A549 (cell line): ENCODE measurements around the gene COLEC12. TPM values are rescaled to one million over a fixed set of nuclear protein-coding genes. Genes with fewer than 3 reads are reported as not detected.
A peak's percentile ranks its signal among the peaks of the same experiment; 100 is the strongest.

Source experiments
- ATAC-seq, 2 experiments: fragments of 200-7000 bp in 1 of 2; fragments of >200 bp in 1 of 2; cut with Nextera tagmentation in 1 of 2; cut with Tn5 transposase in 1 of 2; 3 replicates each; pipeline versions ENCODE4 v1.8.0 to v1.9.1; 2018 to 2020; ENCODE audit warnings: mild to moderate bottlenecking in 1 of 2, moderate library complexity in 1 of 2
- CTCF ChIA-PET: fragments of 300-600 bp; sonication (Branson Sonifier 250); formaldehyde crosslinking; extraction: SDS; loops from one replicate; lab custom pipeline; 2021; ENCODE audit warnings: antibody characterized with exemption, inconsistent platforms; lab: Yijun Ruan, JAX
- POLR2A ChIA-PET: fragments of 350-600 bp; formaldehyde crosslinking; extraction: SDS; loops from one replicate; lab custom pipeline; 2021; ENCODE audit warnings: antibody characterized with exemption, inconsistent platforms; lab: Yijun Ruan, JAX
- DNase-seq, 2 experiments: peaks; one replicate each; pipeline versions ENCODE4 v3.0.0 to v3.0.0-alpha.2; 2011 to 2016; ENCODE audit warnings: low read depth in 1 of 2, low spot score in 1 of 2
- FAIRE-seq: peaks from 2 replicates; lab custom pipeline; 2011; peaks lifted over from hg19 to GRCh38; lab: Jason Lieb, UNC
- H3K27ac ChIP-seq, 2 experiments: fragments of >200 bp; sonication (Bioruptor Twin); formaldehyde crosslinking; 3 replicates each; pipeline ENCODE4 v1.5.1; 2016 to 2017
- H3K4me1 ChIP-seq: fragments of >200 bp; sonication (Bioruptor Twin); formaldehyde crosslinking; 3 replicates; pipeline ENCODE4 v1.6.1; 2016
- H3K4me2 ChIP-seq: fragments of >200 bp; sonication (Bioruptor Twin); formaldehyde crosslinking; 3 replicates; pipeline ENCODE4 v1.6.1; 2016
- H3K4me3 ChIP-seq: fragments of >200 bp; sonication (Bioruptor Twin); formaldehyde crosslinking; 3 replicates; pipeline ENCODE4 v1.5.1; 2016
- H3K9me3 ChIP-seq: fragments of >200 bp; sonication (Bioruptor Twin); formaldehyde crosslinking; 3 replicates; pipeline ENCODE4 v1.6.1; 2016
- BHLHE40 ChIP-seq: IDR thresholded peaks from 2 replicates; pipeline ENCODE4 v1.6.1; 2012; ENCODE audit warnings: low read depth, low read length, inconsistent platforms
- CBX2 ChIP-seq: fragments of 200-600 bp; sonication (generic); IDR thresholded peaks from 2 replicates; pipeline ENCODE4 v1.6.1; 2016; ENCODE audit warnings: low read depth, mild to moderate bottlenecking, borderline replicate concordance
- CBX8 ChIP-seq: fragments of 200-600 bp; sonication (generic); IDR thresholded peaks from 2 replicates; pipeline ENCODE4 v1.6.1; 2016
- CEBPB ChIP-seq, 2 experiments: fragments of >200 bp in 1 of 2; sonication (Bioruptor Twin) in 1 of 2; formaldehyde crosslinking in 1 of 2; IDR thresholded peaks; 2 replicates each; pipeline ENCODE4 v1.6.1; 2012 to 2016
- EHMT2 ChIP-seq: fragments of 200-600 bp; sonication (generic); IDR thresholded peaks from 2 replicates; pipeline ENCODE4 v1.6.1; 2016; ENCODE audit warnings: antibody characterized with exemption, low read depth, mild to moderate bottlenecking, moderate library complexity
- EP300 ChIP-seq, 2 experiments: fragments of >200 bp; sonication (Bioruptor Twin); formaldehyde crosslinking; IDR thresholded peaks; 2 replicates in 1 of 2; 3 replicates in 1 of 2; pipeline ENCODE4 v1.6.1; 2016 to 2017
- ESRRA ChIP-seq: fragments of 150-350 bp; IDR thresholded peaks from 2 replicates; pipeline ENCODE4 v1.6.1; 2014; ENCODE audit warnings: mild to moderate bottlenecking, low read length, borderline replicate concordance
- FOSL2 ChIP-seq, 2 experiments: fragments of 450-650 bp in 1 of 2; fragments of >200 bp in 1 of 2; sonication (Bioruptor Twin) in 1 of 2; formaldehyde crosslinking; IDR thresholded peaks; 2 replicates each; pipeline versions ENCODE4 v1.5.0 to v1.6.1; 2016 to 2020; ENCODE audit warnings: mild to moderate bottlenecking in 1 of 2, moderate library complexity in 1 of 2
- FOXS1 ChIP-seq: fragments of 250-450 bp; sonication (Bioruptor Pico); IDR thresholded peaks from 2 replicates; pipeline ENCODE4 v1.5.0; 2020; ENCODE audit warnings: mild to moderate bottlenecking, moderate library complexity
- HEYL ChIP-seq: fragments of 250-450 bp; sonication (Bioruptor Pico); IDR thresholded peaks from 2 replicates; pipeline ENCODE4 v1.8.0; 2021; ENCODE audit warnings: mild to moderate bottlenecking, moderate library complexity
- HOXA7 ChIP-seq: fragments of 250-450 bp; sonication (Bioruptor Pico); IDR thresholded peaks from 2 replicates; pipeline ENCODE4 v1.5.0; 2020; ENCODE audit warnings: mild to moderate bottlenecking, moderate library complexity
- HOXB13 ChIP-seq: fragments of 250-450 bp; sonication (Bioruptor Pico); IDR thresholded peaks from 2 replicates; pipeline ENCODE4 v1.5.0; 2020; ENCODE audit warnings: low read depth, mild to moderate bottlenecking, moderate library complexity
- HOXB5 ChIP-seq: fragments of 250-450 bp; sonication (Bioruptor Pico); IDR thresholded peaks from 2 replicates; pipeline ENCODE4 v1.5.0; 2020; ENCODE audit warnings: mild to moderate bottlenecking, moderate library complexity
- JUN ChIP-seq, 2 experiments: fragments of >200 bp; sonication (Bioruptor Twin); formaldehyde crosslinking; IDR thresholded peaks; 2 replicates in 1 of 2; 3 replicates in 1 of 2; pipeline ENCODE4 v1.6.1; 2016 to 2017
- JUNB ChIP-seq: fragments of >200 bp; sonication (Bioruptor Twin); formaldehyde crosslinking; IDR thresholded peaks from 2 replicates; pipeline ENCODE4 v1.6.1; 2016
- KDM5A ChIP-seq: fragments of 200-600 bp; sonication (generic); IDR thresholded peaks from 2 replicates; pipeline ENCODE4 v1.6.1; 2016; ENCODE audit warnings: antibody characterized with exemption, mild to moderate bottlenecking
- MAFK ChIP-seq: fragments of 450-650 bp; IDR thresholded peaks from 2 replicates; pipeline ENCODE4 v1.6.1; 2014; ENCODE audit not compliant: partially characterized antibody
- NFE2L2 ChIP-seq: fragments of 150-350 bp; conservative IDR thresholded peaks from 2 replicates; pipeline ENCODE4 v1.6.1; 2014; ENCODE audit warnings: low read length
- NPAS2 ChIP-seq: fragments of 250-450 bp; sonication (Bioruptor Pico); IDR thresholded peaks from 2 replicates; pipeline ENCODE4 v1.8.0; 2022; ENCODE audit warnings: mild to moderate bottlenecking, moderate library complexity, borderline replicate concordance
- PHF8 ChIP-seq: fragments of 200-600 bp; sonication (generic); IDR thresholded peaks from 2 replicates; pipeline ENCODE4 v1.6.1; 2016; ENCODE audit warnings: low read depth, mild to moderate bottlenecking, antibody characterized with exemption, moderate library complexity, borderline replicate concordance
- POLR2A ChIP-seq: IDR thresholded peaks from 2 replicates; pipeline ENCODE4 v1.6.1; 2012; ENCODE audit warnings: mild to moderate bottlenecking, low read length
- RAD21 ChIP-seq, 2 experiments: fragments of >200 bp in 1 of 2; sonication (Bioruptor Twin) in 1 of 2; formaldehyde crosslinking in 1 of 2; IDR thresholded peaks in 1 of 2; conservative IDR thresholded peaks in 1 of 2; 2 replicates in 1 of 2; 3 replicates in 1 of 2; pipeline ENCODE4 v1.6.1; 2012 to 2018; ENCODE audit warnings: inconsistent platforms in 1 of 2
- RARB ChIP-seq: fragments of 250-450 bp; sonication (Bioruptor Pico); IDR thresholded peaks from 2 replicates; pipeline ENCODE4 v1.8.0; 2021; ENCODE audit warnings: mild to moderate bottlenecking, moderate library complexity
- RNF2 ChIP-seq: fragments of 200-600 bp; sonication (generic); IDR thresholded peaks from 2 replicates; pipeline ENCODE4 v1.6.1; 2016; ENCODE audit warnings: low read depth, mild to moderate bottlenecking, antibody characterized with exemption, moderate library complexity, borderline replicate concordance
- SMC3 ChIP-seq: fragments of >200 bp; sonication (Bioruptor Twin); formaldehyde crosslinking; IDR thresholded peaks from 3 replicates; pipeline ENCODE4 v1.6.1; 2018; ENCODE audit warnings: inconsistent platforms
- TP53 ChIP-seq: fragments of 250-450 bp; sonication (Bioruptor Pico); IDR thresholded peaks from 2 replicates; pipeline ENCODE4 v1.5.0; 2021; ENCODE audit warnings: mild to moderate bottlenecking, moderate library complexity
- ZC3H11A ChIP-seq: fragments of 450-650 bp; IDR thresholded peaks from 2 replicates; pipeline ENCODE4 v1.6.1; 2014; ENCODE audit warnings: antibody characterized with exemption, mild to moderate bottlenecking
- ZFP36 ChIP-seq: fragments of 450-650 bp; IDR thresholded peaks from 2 replicates; pipeline ENCODE4 v1.6.1; 2014; ENCODE audit warnings: borderline replicate concordance; ENCODE audit not compliant: partially characterized antibody
- ZNF302 ChIP-seq: fragments of 250-450 bp; sonication (Bioruptor Pico); IDR thresholded peaks from 2 replicates; pipeline ENCODE4 v1.9.0; 2021; ENCODE audit warnings: inconsistent platforms, mild to moderate bottlenecking, moderate library complexity
- ZSCAN20 ChIP-seq: fragments of 250-450 bp; sonication (Bioruptor Pico); IDR thresholded peaks from 2 replicates; pipeline ENCODE4 v1.8.0; 2022; ENCODE audit warnings: mild to moderate bottlenecking, moderate library complexity
- WGBS: methylation state at CpG from one replicate; pipeline ENCODE4 v1.1.6; 2017; ENCODE audit errors: missing lambda C conversion rate; 5-methylcytosine and 5-hydroxymethylcytosine counted together
- polyA plus RNA-seq, 4 experiments: library from polyadenylated mRNA; depleted of rRNA in 3 of 4; stranded (reverse); fragments of >200 nt; fragmentation: RNase III in 1 of 4; extraction: RNeasy Plus Mini Kit Qiagen cat#74134 plus additional on column Dnase treatment in 1 of 4; gene quantifications; 2 replicates in 3 of 4; 3 replicates in 1 of 4; pipeline ENCODE4 v1.2.3, GENCODE V29; 2011 to 2017
- TF ChIP-seq, protein P1 (sequence below): IDR thresholded peaks from 2 replicates; pipeline ENCODE4 v1.6.1; 2012

COLEC12 gene
- polyA plus RNA-seq, 2 of the 4 experiments (the other 2 are of a cell fraction): 0.01 TPM; not detected in 1

DNA sequence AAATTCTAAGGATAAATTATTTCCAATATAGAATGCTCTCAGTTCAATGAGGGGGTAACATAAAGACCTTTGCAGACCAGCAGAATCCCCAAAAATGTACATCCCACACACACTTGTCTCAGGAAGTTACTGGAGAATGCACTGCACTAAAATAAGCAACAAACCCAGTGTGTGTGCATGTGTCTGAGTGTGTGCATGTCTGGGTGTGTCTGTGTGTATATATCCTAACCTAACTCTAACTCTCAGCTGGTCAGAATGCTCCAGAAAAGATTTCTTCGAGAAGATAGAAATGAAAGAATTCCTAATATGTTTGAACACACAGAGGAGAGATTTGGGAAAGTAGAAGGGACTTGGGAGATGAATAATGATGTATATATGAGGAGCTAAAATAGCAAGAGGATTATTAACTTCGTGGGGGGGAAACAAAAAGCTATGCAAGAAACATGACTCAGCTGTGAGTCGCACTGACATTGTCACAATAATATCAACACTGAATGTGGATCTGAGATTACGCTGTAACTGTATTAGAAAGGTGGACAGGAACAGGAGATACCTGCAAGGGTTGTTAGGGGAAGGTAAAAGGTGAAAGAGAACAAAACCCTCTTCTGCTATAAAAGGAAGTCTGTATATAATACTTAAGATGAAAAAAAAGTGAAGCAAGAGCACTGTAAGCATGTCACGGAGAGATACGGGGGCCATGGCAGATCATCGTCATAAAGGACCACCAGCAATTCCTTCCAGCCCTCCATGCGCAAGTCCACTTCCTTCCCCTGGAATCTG lies 11.1 kb downstream of the COLEC12 start:
- 50% methylated on average over 8 of the region's 8 CpGs for WGBS
- no peak; a peak in 1 of 6 replicates for ATAC-seq
- Histone ChIP-seq H3K4me1 (peaks cover 10% of the 10 kb centered on the region; the same call in 1 of the 3 replicates), H3K27ac (no peak overlapping the region), H3K4me2 (peak overlapping the region; percentile 24; the same call in 1 of the 3 replicates), H3K9me3 (no peaks in the 10 kb centered on the region), H3K4me3 (no peak overlapping the region)
- POLR2A ChIA-PET: no interaction called here
- no peak for TF ChIP-seq KDM5A
- TF ChIP-seq CEBPB (IDR thresholded peaks at IDR 0.05): no peak
- no peak for TF ChIP-seq ZSCAN20
- TF ChIP-seq CBX2: no peak
- TF ChIP-seq NPAS2 (CRISPR knock-in tag): no peak
- no peak for TF ChIP-seq HOXB5 (CRISPR knock-in tag)
- TF ChIP-seq HOXB13: no peak
- TF ChIP-seq ESRRA: no peak
- TF ChIP-seq RNF2: no peak
- TF ChIP-seq EP300 (IDR thresholded peaks at IDR 0.05): no peak
- TF ChIP-seq EHMT2: no peak
- no peak for TF ChIP-seq TP53 (CRISPR knock-in tag)
- no peak for TF ChIP-seq RAD21 (conservative IDR thresholded peaks at IDR 0.05 in 1 of 2, IDR thresholded peaks at IDR 0.05 in 1 of 2)
- TF ChIP-seq FOSL2 (IDR thresholded peaks at IDR 0.05): no peak
- no peak for TF ChIP-seq FOSL2 (CRISPR knock-in tag; IDR thresholded peaks at IDR 0.05)
- no peak for TF ChIP-seq ZNF302 (CRISPR knock-in tag)
- TF ChIP-seq RARB: no peak
- no peak for DNase-seq
- no peak for FAIRE-seq
- CTCF ChIA-PET: interaction anchor here (1.0 kb wide), 1 partner anchor 51 kb away, joined by 3 read pairs; no protein-coding TSS in a partner anchor

DNA sequence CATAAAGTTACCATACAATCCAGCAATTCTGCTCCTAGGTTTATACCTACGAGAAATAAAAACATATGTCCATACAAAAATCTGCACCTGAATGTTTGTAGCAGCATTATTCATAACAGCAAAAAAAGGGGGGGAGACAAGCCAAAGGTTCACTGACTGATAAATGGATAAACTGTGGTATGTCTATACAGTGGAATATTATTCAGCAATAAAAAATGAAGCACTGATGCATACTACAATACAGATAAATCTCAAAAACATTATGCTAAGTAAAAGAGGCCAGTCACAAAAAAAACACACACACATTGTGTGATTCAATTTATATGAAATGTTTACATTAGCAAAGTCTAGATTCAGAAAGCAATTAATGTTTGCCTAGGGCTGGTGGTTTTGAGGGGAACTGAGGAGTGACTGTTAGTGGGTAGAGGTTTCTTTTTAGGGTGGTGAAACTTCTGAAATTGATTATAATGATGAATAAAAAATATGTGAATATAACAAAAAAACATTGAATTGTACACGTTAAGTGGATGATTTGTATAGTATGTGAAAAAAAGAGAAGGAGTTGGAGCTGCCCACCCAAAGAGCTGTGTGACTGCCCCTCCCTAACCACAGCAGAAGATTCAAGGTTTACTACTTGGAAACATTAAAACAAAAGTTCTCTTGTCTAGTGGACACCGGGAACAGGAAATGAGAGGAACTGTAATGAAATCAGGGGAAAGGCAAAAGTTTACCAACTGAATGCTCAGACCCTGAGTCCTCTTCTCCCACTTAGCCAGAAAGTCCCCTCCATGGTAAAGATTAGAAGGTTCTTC lies 13.4 kb downstream of the COLEC12 start:
- Histone ChIP-seq H3K4me1 (peaks cover 10% of the 10 kb centered on the region; the same call in 1 of the 3 replicates), H3K4me3 (no peak overlapping the region), H3K27ac (no peak overlapping the region), H3K4me2 (no peak overlapping the region)
- ATAC-seq (no peak), DNase-seq (no peak)
- ChIA-PET POLR2A (no interaction called here), CTCF (no interaction called here)
- no peak for TF ChIP-seq SMC3
- no peak for TF ChIP-seq BHLHE40
- TF ChIP-seq, all 56 proteins: peak for 0
- no peak for FAIRE-seq
- WGBS: 51% methylated on average over 3 of the region's 3 CpGs
- no peaks in the 10 kb centered on the region for H3K9me3 ChIP-seq

DNA sequence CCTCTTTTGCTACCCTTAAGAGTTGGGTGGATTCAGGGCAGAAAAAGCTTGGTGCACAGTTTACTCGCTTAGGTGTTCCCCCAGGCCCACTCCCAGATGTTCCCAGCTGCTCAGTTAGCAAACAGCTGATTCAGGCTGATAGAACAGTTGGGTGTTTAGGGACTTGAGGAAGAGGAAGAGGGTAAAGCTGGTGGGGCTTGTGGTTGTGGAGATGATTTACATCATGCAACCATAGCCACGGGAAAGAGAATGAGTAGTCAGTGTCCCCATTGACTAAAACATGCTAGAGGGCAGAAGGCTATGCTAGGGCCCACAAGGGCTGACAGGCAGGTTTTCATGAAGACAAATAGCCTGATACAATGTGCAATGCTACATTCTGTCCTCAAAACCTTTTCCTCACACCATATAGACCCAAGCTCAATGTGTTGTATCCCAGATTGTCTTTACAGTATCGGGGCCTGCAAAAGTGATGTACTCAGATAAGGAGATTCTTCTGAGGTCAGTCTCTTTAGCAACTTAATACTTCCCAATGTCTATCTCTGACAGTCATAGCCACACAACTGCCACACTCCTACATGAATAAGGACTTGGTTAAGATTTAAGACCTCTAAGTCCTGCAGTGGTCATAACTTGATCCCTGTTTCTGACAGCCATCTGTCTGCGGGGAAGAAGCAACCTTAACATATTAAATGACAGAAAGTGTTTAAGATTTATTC lies 15.6 kb downstream of the COLEC12 start:
- ChIA-PET POLR2A (no interaction called here), CTCF (interaction anchor here (1.1 kb wide), 1 partner anchor 51 kb away, joined by 3 read pairs; no protein-coding TSS in a partner anchor)
- TF ChIP-seq ZFP36: no peak
- no peak for TF ChIP-seq NFE2L2
- no peak for TF ChIP-seq RAD21 (conservative IDR thresholded peaks at IDR 0.05 in 1 of 2, IDR thresholded peaks at IDR 0.05 in 1 of 2)
- TF ChIP-seq HOXB5 (CRISPR knock-in tag): no peak
- no peak for TF ChIP-seq HOXA7 (CRISPR knock-in tag)
- no peak for TF ChIP-seq POLR2A
- TF ChIP-seq MAFK: no peak
- no peak for TF ChIP-seq JUN (IDR thresholded peaks at IDR 0.05)
- TF ChIP-seq PHF8: no peak
- no peak for TF ChIP-seq RNF2
- no peak for TF ChIP-seq ZC3H11A
- TF ChIP-seq FOXS1 (CRISPR knock-in tag): no peak
- TF ChIP-seq, protein P1, sequence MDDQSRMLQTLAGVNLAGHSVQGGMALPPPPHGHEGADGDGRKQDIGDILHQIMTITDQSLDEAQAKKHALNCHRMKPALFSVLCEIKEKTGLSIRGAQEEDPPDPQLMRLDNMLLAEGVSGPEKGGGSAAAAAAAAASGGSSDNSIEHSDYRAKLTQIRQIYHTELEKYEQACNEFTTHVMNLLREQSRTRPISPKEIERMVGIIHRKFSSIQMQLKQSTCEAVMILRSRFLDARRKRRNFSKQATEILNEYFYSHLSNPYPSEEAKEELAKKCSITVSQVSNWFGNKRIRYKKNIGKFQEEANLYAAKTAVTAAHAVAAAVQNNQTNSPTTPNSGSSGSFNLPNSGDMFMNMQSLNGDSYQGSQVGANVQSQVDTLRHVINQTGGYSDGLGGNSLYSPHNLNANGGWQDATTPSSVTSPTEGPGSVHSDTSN: no peak
- TF ChIP-seq HEYL (CRISPR knock-in tag): no peak
- TF ChIP-seq KDM5A: no peak
- no peak for TF ChIP-seq EHMT2
- TF ChIP-seq BHLHE40: no peak
- TF ChIP-seq JUNB: no peak
- no peak for TF ChIP-seq CBX8
- no peak for TF ChIP-seq ZNF302 (CRISPR knock-in tag)
- H3K4me3 ChIP-seq: no peak overlapping the region
- peaks cover 10% of the 10 kb centered on the region; the same call in 1 of the 3 replicates for H3K4me1 ChIP-seq
- H3K27ac ChIP-seq: no peak overlapping the region
- no peak for ATAC-seq
- no peaks in the 10 kb centered on the region for H3K9me3 ChIP-seq
- WGBS: 58% methylated on average over 4 of the region's 4 CpGs
- H3K4me2 ChIP-seq: no peak overlapping the region
- no peak for DNase-seq
- no peak for FAIRE-seq
